ENCODE measurements around the gene GREB1. TPM values are rescaled to one million over a fixed set of nuclear protein-coding genes. Genes with fewer than 3 reads are reported as not detected.
"Not testable (repeated sequence)": the region's sequence is repeated elsewhere in the genome, so short reads cannot be mapped to it uniquely, and the experiment has no call there.

The GREB1 gene
- total RNA-seq, 1 donor from 2014 or later: 82.5 TPM

DNA sequence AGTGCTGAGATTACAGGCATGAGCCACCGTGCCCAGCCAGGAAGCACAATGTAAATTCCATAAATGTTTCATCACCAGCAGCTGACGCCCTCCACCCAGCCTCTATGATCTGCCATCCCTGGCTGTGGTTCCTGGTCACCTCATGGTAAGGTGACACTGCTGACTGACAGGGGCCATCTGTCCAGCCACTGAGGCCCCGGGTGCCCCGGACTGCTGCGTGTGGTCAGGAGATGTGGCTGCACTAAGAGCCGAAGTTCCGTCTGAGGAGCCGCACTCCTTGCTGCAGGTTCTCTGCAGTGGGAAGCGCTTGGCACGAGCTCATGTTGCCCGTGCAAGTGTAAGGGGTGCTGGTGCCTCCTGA lies 125.2 kb downstream of the GREB1 start:
- Mint-ChIP-seq H3K4me3 (ENCODE audit: low read depth) (no peak overlapping the region), H3K36me3 (ENCODE audit: insufficient read depth) (peaks cover 3% of the 10 kb centered on the region), H3K4me1 (ENCODE audit: low read depth) (peaks cover 5% of the 10 kb centered on the region), H3K27ac (no peak overlapping the region), H3K9me3 (ENCODE audit: low read depth) (peaks cover 11% of the 10 kb centered on the region), H3K27me3 (peaks cover 13% of the 10 kb centered on the region)
- DNase-seq (ENCODE audit: low spot score, unreplicated experiment): no peak
- TF ChIP-seq, protein P1, sequence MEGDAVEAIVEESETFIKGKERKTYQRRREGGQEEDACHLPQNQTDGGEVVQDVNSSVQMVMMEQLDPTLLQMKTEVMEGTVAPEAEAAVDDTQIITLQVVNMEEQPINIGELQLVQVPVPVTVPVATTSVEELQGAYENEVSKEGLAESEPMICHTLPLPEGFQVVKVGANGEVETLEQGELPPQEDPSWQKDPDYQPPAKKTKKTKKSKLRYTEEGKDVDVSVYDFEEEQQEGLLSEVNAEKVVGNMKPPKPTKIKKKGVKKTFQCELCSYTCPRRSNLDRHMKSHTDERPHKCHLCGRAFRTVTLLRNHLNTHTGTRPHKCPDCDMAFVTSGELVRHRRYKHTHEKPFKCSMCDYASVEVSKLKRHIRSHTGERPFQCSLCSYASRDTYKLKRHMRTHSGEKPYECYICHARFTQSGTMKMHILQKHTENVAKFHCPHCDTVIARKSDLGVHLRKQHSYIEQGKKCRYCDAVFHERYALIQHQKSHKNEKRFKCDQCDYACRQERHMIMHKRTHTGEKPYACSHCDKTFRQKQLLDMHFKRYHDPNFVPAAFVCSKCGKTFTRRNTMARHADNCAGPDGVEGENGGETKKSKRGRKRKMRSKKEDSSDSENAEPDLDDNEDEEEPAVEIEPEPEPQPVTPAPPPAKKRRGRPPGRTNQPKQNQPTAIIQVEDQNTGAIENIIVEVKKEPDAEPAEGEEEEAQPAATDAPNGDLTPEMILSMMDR (IDR thresholded peaks at IDR 0.05; ENCODE audit: unreplicated experiment): no peak

DNA sequence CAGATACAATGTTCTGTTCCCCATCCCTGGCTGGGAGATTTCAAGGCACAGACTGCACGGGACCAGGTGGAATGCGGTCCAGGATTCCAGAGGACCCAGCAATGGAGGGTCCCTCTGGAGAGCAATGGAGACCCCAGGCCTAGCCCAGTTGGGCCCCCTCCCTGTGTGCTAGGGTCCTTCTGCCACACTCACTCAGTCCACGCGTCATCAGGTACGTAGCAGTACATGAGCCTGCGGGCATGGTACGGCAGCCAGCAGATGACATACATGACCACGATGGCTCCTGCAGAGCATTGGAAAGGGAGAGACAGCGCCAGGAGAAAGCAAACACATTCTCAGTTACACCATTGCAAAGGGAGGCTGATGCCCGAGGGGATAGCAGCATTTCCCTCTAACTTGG lies 126.0 kb downstream of the GREB1 start:
- Mint-ChIP-seq H3K27me3 (peaks cover 13% of the 10 kb centered on the region), H3K4me3 (ENCODE audit: low read depth) (no peak overlapping the region), H3K9me3 (ENCODE audit: low read depth) (peaks cover 11% of the 10 kb centered on the region), H3K4me1 (ENCODE audit: low read depth) (peaks cover 5% of the 10 kb centered on the region), H3K36me3 (ENCODE audit: insufficient read depth) (peaks cover 3% of the 10 kb centered on the region), H3K27ac (no peak overlapping the region)
- DNase-seq (ENCODE audit: low spot score, unreplicated experiment): no peak
- TF ChIP-seq, protein P1 (IDR thresholded peaks at IDR 0.05; ENCODE audit: unreplicated experiment): no peak

DNA sequence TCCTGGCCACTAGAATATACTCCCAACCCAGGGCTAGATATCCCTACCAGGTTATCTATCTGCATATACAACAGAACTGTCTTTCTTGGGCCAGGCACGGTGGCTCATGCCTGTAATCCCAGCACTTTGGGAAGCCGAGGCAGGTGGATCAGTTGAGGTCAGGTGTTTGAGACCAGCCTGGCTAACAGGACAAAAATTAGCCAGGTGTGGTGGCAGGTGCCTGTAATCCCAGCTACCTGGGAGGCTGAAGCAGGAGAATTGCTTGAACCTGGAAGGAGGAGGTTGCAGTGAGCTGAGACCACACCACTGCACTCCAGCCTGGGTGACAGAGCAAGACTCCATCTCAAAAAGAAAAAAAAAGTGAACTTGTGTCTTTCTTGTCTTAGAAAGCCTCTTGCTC lies 126.6 kb downstream of the GREB1 start:
- not testable (repeated sequence) for DNase-seq (ENCODE audit: low spot score, unreplicated experiment); H3K36me3 Mint-ChIP-seq (ENCODE audit: insufficient read depth); H3K4me1 Mint-ChIP-seq (ENCODE audit: low read depth); H3K4me3 Mint-ChIP-seq (ENCODE audit: low read depth); H3K27ac Mint-ChIP-seq
- H3K27me3 Mint-ChIP-seq: peaks cover 13% of the 10 kb centered on the region
- peaks cover 11% of the 10 kb centered on the region for H3K9me3 Mint-ChIP-seq (ENCODE audit: low read depth)

DNA sequence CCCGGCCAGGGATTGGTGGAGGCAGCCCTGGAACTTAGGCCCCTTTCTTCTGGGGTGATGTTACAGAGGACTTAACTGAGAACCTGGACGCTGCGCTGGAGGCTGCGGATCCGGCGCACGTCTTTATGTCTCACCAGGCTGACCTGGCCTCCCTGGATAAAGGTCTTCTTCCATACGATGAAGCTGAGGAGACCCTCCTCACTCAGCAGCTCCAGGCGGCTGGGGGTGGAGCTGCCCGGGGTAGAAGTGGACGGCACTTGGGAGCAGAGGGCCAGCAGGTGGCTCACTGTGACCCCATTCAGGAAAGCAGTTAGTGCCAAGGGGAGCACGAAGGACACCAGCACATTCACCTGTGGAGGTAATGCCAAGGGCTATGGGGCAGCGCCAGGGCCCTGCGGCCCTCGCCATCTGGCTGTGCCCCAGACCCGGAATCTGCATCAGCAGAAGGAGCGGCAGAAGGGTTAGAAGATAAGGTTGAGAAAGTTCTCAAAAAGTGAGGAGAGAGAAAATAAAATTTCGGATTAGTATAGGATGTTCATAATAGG lies 128.1 kb downstream of the GREB1 start:
- H3K4me3 Mint-ChIP-seq (ENCODE audit: low read depth): no peak overlapping the region
- H3K27ac Mint-ChIP-seq: no peak overlapping the region
- TF ChIP-seq, protein P1 (IDR thresholded peaks at IDR 0.05; ENCODE audit: unreplicated experiment): no peak
- peaks cover 3% of the 10 kb centered on the region for H3K36me3 Mint-ChIP-seq (ENCODE audit: insufficient read depth)
- H3K9me3 Mint-ChIP-seq (ENCODE audit: low read depth): peaks cover 11% of the 10 kb centered on the region
- DNase-seq (ENCODE audit: low spot score, unreplicated experiment): no peak
- peaks cover 19% of the 10 kb centered on the region for H3K27me3 Mint-ChIP-seq
- H3K4me1 Mint-ChIP-seq (ENCODE audit: low read depth): no peaks in the 10 kb centered on the region

DNA sequence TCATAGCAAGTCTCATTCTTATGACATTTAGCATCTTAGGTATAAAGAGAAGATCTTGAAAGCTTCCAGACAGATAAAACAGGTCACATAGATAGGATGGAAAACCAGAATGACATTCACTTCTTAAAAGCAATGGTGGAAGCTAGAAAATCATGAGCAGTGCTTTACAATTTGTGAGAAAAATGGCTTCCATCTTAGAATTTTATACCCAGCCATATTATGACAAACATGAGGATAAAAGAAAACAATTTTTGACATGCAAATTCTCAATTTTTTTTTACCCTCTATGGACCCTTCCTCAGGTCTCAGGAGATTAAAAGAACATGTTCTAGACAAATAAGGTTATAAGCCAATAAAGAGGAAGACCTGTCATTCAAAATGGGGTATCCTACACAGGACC lies 129.0 kb downstream of the GREB1 start:
- TF ChIP-seq, protein P1 (IDR thresholded peaks at IDR 0.05; ENCODE audit: unreplicated experiment): no peak
- H3K27me3 Mint-ChIP-seq: peaks cover 29% of the 10 kb centered on the region
- peaks cover 11% of the 10 kb centered on the region for H3K9me3 Mint-ChIP-seq (ENCODE audit: low read depth)
- H3K4me1 Mint-ChIP-seq (ENCODE audit: low read depth): no peaks in the 10 kb centered on the region
- DNase-seq (ENCODE audit: low spot score, unreplicated experiment): no peak
- H3K27ac Mint-ChIP-seq: no peak overlapping the region
- peaks cover 3% of the 10 kb centered on the region for H3K36me3 Mint-ChIP-seq (ENCODE audit: insufficient read depth)
- H3K4me3 Mint-ChIP-seq (ENCODE audit: low read depth): no peak overlapping the region

DNA sequence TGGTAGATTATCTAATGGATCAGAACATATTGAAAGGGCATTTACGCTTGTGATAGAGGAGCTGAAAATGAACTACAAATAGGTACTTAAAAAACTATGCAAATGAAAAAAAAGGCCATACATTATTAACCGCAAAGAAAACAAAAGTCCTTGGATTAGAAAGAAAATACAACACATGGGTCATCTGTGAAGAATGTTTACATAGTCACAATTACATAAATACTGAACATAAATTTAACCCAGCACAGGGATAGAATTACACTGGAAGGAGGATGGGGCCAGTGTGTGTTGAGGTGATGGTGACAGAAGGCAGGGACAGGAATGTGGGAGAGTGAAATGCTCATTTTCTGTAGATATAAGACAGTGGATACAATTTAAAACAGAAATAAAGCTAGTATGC lies 129.6 kb downstream of the GREB1 start:
- no peaks in the 10 kb centered on the region for H3K4me1 Mint-ChIP-seq (ENCODE audit: low read depth)
- H3K4me3 Mint-ChIP-seq (ENCODE audit: low read depth): no peak overlapping the region
- H3K9me3 Mint-ChIP-seq (ENCODE audit: low read depth): peaks cover 11% of the 10 kb centered on the region
- TF ChIP-seq, protein P1 (IDR thresholded peaks at IDR 0.05; ENCODE audit: unreplicated experiment): no peak
- H3K36me3 Mint-ChIP-seq (ENCODE audit: insufficient read depth): peaks cover 3% of the 10 kb centered on the region
- DNase-seq (ENCODE audit: low spot score, unreplicated experiment): no peak
- H3K27me3 Mint-ChIP-seq: peaks cover 33% of the 10 kb centered on the region
- no peak overlapping the region for H3K27ac Mint-ChIP-seq

All from progenitor cell of endocrine pancreas (in vitro differentiated cells).